Caco-2 (cell line): Measurements from ENCODE around the gene BARX1. TPM values are rescaled to one million over a fixed set of nuclear protein-coding genes. Genes with fewer than 3 reads are reported as not detected.

Source experiments
- BruUV-seq: library from RNA; stranded (reverse); fragments of 400-500 nt; replicated peaks from 2 replicates; lab custom pipeline; 2021; lab: Mats Ljungman, UMichigan
- CTCF ChIA-PET: fragments of 300-600 bp; sonication (Branson Sonifier 250); formaldehyde crosslinking; loops from one replicate; lab custom pipeline; 2022; ENCODE audit warnings: antibody characterized with exemption; lab: Charles Lee
- POLR2A ChIA-PET: fragments of 300-600 bp; sonication (Branson Sonifier 250); formaldehyde crosslinking; loops from one replicate; lab custom pipeline; 2022; ENCODE audit warnings: antibody characterized with exemption; lab: Charles Lee
- DNase-seq, 2 experiments: peaks; one replicate each; pipeline versions ENCODE4 v3.0.0 to v3.0.0-alpha.2; 2020 to 2022
- H3K27me3 ChIP-seq: replicated peaks from 2 replicates; pipeline ENCODE4 v1.6.0; 2011; ENCODE audit warnings: low read length; ENCODE audit not compliant: control insufficient read depth, insufficient read depth
- H3K36me3 ChIP-seq: 2 replicates; pipeline ENCODE4 v1.5.1; 2011; ENCODE audit warnings: low read length; ENCODE audit not compliant: control insufficient read depth, insufficient read depth
- H3K4me1 ChIP-seq: fragments of 250-450 bp; sonication (Bioruptor Pico); 2 replicates; pipeline ENCODE4 v1.5.1; 2020; ENCODE audit warnings: mild to moderate bottlenecking
- H3K4me3 ChIP-seq: 2 replicates; pipeline ENCODE4 v1.5.1; 2011; ENCODE audit warnings: low read depth, mild to moderate bottlenecking, control low read depth, low read length
- H3K9me3 ChIP-seq: fragments of 250-450 bp; sonication (Bioruptor Pico); 2 replicates; pipeline ENCODE4 v1.5.1; 2020; ENCODE audit warnings: mild to moderate bottlenecking, moderate library complexity
- H3K27ac Mint-ChIP-seq: one replicate; pipeline ENCODE4 v1.8.0; 2022; ENCODE audit warnings: mixed read lengths; ENCODE audit not compliant: unreplicated experiment
- H3K27me3 Mint-ChIP-seq: one replicate; pipeline ENCODE4 v1.8.0; 2022; ENCODE audit warnings: mixed read lengths; ENCODE audit not compliant: insufficient read depth, unreplicated experiment
- H3K36me3 Mint-ChIP-seq: one replicate; pipeline ENCODE4 v1.8.0; 2022; ENCODE audit warnings: mild to moderate bottlenecking, mixed read lengths; ENCODE audit not compliant: insufficient read depth, unreplicated experiment
- H3K4me1 Mint-ChIP-seq: one replicate; pipeline ENCODE4 v1.8.0; 2022; ENCODE audit warnings: low read depth, mixed read lengths; ENCODE audit not compliant: unreplicated experiment
- H3K4me3 Mint-ChIP-seq: one replicate; pipeline ENCODE4 v1.8.0; 2022; ENCODE audit warnings: mild to moderate bottlenecking, moderate library complexity, mixed read lengths; ENCODE audit not compliant: unreplicated experiment
- H3K9me3 Mint-ChIP-seq: one replicate; pipeline ENCODE4 v1.8.0; 2022; ENCODE audit warnings: mixed read lengths; ENCODE audit not compliant: unreplicated experiment
- CTCF ChIP-seq, 2 experiments: fragments of 200-600 bp in 1 of 2; IDR thresholded peaks; 1 replicate in 1 of 2; 2 replicates in 1 of 2; pipeline versions ENCODE4 v1.5.1 to v1.8.0; 2011 to 2022; ENCODE audit warnings: antibody characterized with exemption in 1 of 2, control low read depth in 1 of 2, inconsistent platforms in 1 of 2, low read depth in 1 of 2, low read length in 1 of 2, mild to moderate bottlenecking in 1 of 2, moderate library complexity in 1 of 2; ENCODE audit not compliant: insufficient read depth in 1 of 2, severe bottlenecking in 1 of 2, unreplicated experiment in 1 of 2
- intact Hi-C: fragments of 100-400 bp; cut with micrococcal nuclease; formaldehyde crosslinking; loops from one replicate; pipeline ENCODE4 v1.10.0; 2022; ENCODE audit not compliant: unreplicated experiment
- total RNA-seq: library from RNA; stranded (reverse); gene quantifications from 2 replicates; pipeline ENCODE4 v1.2.3, GENCODE V29; 2022

The BARX1 gene
- total RNA-seq, 1 experiment from 2014 or later, result not detected

- DNase-seq, result no peak
- Mint-ChIP-seq H3K27ac (no peak overlapping the region), H3K36me3 (no peaks in the 10 kb centered on the region), H3K4me3 (no peak overlapping the region), H3K27me3 (peaks cover 9% of the 10 kb centered on the region), H3K9me3 (no peaks in the 10 kb centered on the region), H3K4me1 (no peaks in the 10 kb centered on the region)
- BruUV-seq, result no TSS peak
- Histone ChIP-seq H3K9me3 (no peaks in the 10 kb centered on the region), H3K4me1 (no peaks in the 10 kb centered on the region), H3K27me3 (no peaks in the 10 kb centered on the region), H3K4me3 (no peak overlapping the region), H3K36me3 (no peaks in the 10 kb centered on the region)
- ChIA-PET POLR2A (no interaction called here), CTCF (no interaction called here)
- no peak for TF ChIP-seq CTCF (IDR thresholded peaks at IDR 0.05; ENCODE audit: insufficient read depth in 1 of 2, low read depth in 1 of 2, low read length in 1 of 2, severe bottlenecking in 1 of 2, unreplicated experiment in 1 of 2)
- intact Hi-C loops, result no loop called here
These were observed 3.1 kb upstream of the BARX1 start for GRCh38 chr9:93958121-93958818.

GRCh38 chr9:93955981-93956784 lies 1.0 kb upstream of the BARX1 start:
- DNase-seq, result no peak
- CTCF ChIA-PET, result no interaction called here
- no peaks in the 10 kb centered on the region for H3K4me1 Mint-ChIP-seq
- Histone ChIP-seq H3K36me3 (no peaks in the 10 kb centered on the region), H3K27me3 (no peaks in the 10 kb centered on the region), H3K4me1 (no peaks in the 10 kb centered on the region), H3K9me3 (no peaks in the 10 kb centered on the region), H3K4me3 (no peak overlapping the region)
- peaks cover 9% of the 10 kb centered on the region for H3K27me3 Mint-ChIP-seq
- H3K4me3 Mint-ChIP-seq, result no peak overlapping the region
- intact Hi-C loops, result no loop called here
- no peaks in the 10 kb centered on the region for H3K36me3 Mint-ChIP-seq
- BruUV-seq, result no TSS peak
- POLR2A ChIA-PET, result no interaction called here
- no peak for TF ChIP-seq CTCF (IDR thresholded peaks at IDR 0.05; ENCODE audit: insufficient read depth in 1 of 2, low read depth in 1 of 2, low read length in 1 of 2, severe bottlenecking in 1 of 2, unreplicated experiment in 1 of 2)
- H3K9me3 Mint-ChIP-seq, result no peaks in the 10 kb centered on the region
- H3K27ac Mint-ChIP-seq, result no peak overlapping the region

GRCh38 chr9:93954434-93955061 lies 607 bp downstream of the BARX1 start:
- no peak for DNase-seq
- Histone ChIP-seq H3K4me1 (no peaks in the 10 kb centered on the region), H3K36me3 (no peaks in the 10 kb centered on the region), H3K9me3 (no peaks in the 10 kb centered on the region), H3K4me3 (no peak overlapping the region), H3K27me3 (no peaks in the 10 kb centered on the region)
- Mint-ChIP-seq H3K4me3 (no peak overlapping the region), H3K4me1 (no peaks in the 10 kb centered on the region), H3K27ac (no peak overlapping the region), H3K27me3 (peaks cover 4% of the 10 kb centered on the region), H3K36me3 (no peaks in the 10 kb centered on the region), H3K9me3 (no peaks in the 10 kb centered on the region)
- POLR2A ChIA-PET, result no interaction called here
- intact Hi-C loops, result no loop called here
- CTCF ChIA-PET, result no interaction called here
- no peak for TF ChIP-seq CTCF (IDR thresholded peaks at IDR 0.05; ENCODE audit: insufficient read depth in 1 of 2, low read depth in 1 of 2, low read length in 1 of 2, severe bottlenecking in 1 of 2, unreplicated experiment in 1 of 2)
- BruUV-seq, result no TSS peak
